ENCODE measurements around the gene MYCN.
"Not testable (repeated sequence)": the region's sequence is repeated elsewhere in the genome, so short reads cannot be mapped to it uniquely, and the experiment has no call there.

The MYCN gene

DNA sequence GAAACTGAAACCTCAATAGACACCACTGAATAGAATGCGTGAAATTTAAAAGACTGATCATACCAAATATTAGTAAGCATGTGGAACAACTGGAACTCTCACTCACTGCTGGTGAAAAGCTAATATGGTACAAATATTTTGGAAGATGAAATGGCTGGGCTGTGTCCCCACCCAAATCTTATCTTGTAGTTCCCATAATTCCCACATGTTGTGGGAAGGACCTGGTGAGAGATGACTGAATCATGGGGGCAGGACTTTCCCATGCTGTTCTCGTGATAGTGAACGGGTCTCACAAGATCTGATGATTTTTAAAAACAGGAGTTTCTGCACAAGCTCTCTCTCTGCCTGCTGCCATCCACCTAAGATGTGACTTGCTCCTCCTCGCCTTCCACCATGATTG lies 32.0 kb upstream of the MYCN start:
- DNase-seq = no peak

GRCh38 chr2:15909157-15909556 lies 31.2 kb upstream of the MYCN start:
- no peak for DNase-seq

DNA sequence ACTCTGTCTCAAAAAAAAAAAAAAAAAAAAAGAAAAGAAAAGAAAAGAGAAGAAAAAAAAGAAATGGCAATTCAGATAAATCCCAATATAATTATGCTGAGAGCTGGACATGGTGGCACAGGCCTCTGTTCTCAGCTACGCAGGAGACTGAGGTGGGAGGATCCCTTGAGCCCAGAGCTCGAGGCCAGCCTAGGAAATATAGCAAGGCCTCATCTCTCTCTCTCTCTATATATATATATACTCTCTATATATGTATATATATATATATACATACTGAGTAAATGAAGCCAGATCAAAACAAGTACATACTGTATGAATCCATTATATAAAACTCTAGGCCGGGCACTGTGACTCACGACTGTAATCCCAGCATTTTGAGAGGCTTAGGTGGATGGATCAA lies 30.6 kb upstream of the MYCN start:
- DNase-seq = no peak

DNA sequence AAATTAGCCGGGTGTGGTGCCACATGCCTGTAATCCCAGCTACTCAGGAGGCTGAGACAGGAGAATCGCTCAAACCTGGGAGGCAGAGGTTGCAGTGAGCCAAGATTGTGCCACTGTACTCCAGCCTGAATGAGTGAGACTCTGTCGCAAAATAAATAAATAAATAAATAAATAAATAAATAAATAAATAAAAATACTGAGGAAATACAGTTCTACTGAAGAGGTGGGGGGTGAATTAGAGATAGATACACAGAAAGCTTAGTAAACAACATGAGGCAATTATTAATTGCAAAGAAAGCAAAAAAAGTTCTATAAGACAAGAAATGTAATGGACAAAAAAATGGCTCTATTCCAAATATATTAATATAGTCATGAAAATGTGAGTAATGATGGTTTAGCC lies 29.1 kb upstream of the MYCN start:
- DNase-seq = not testable (repeated sequence)

DNA sequence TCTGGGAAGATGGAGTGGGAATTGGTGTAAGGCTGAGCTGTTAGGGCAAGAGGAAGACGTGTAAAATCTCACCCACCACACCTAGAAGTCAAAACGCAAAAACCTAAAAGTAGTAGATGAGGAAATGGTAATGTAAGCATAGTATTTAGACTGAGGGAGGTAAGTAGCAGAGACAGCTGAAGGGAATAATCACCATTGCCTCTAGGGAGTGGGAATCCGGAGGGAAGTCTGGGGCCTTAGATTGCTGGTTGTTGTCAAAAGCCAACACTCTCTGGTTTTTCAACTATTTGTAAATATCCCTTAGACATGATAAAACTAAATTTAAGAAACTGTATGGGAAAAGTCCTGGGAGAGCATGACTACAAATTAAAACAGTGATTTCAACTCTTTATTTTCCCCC lies 28.7 kb upstream of the MYCN start:
- DNase-seq = no peak

GRCh38 chr2:15912203-15912602 lies 28.1 kb upstream of the MYCN start:
- DNase-seq = no peak

GRCh38 chr2:15913146-15913545 lies 27.2 kb upstream of the MYCN start:
- DNase-seq = no peak

GRCh38 chr2:15914596-15915385 lies 25.6 kb upstream of the MYCN start:
- DNase-seq = no peak

DNA sequence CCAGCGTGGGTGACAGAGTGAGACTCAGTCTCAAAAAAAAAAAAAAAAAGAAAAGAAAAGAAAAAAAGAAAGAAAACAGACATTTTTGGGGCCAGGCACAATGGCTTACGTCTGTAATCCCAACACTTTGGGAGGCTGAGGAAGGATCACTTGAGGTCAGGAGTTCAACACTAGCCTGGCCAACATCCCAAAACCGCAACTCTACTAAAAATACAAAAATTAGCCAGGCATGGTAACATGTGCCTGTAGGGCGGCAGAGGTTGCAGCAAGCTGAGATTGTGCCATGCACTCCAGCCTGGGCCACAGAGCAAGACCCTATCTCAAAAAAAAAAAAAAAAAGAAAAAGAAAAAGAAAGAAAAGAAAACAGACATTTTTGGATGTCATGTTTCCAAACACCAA lies 24.8 kb upstream of the MYCN start:
- not testable (repeated sequence) for DNase-seq

- DNase-seq = no peak
Observed at GRCh38 chr2:15916336-15916735, 24.0 kb upstream of the MYCN start.

- no peak for DNase-seq
Observed at GRCh38 chr2:15918761-15919356, 21.5 kb upstream of the MYCN start.

GRCh38 chr2:15919716-15920434 lies 20.5 kb upstream of the MYCN start:
- DNase-seq = no peak

- no peak for DNase-seq
Observed at GRCh38 chr2:15920696-15921095, 19.7 kb upstream of the MYCN start.

DNA sequence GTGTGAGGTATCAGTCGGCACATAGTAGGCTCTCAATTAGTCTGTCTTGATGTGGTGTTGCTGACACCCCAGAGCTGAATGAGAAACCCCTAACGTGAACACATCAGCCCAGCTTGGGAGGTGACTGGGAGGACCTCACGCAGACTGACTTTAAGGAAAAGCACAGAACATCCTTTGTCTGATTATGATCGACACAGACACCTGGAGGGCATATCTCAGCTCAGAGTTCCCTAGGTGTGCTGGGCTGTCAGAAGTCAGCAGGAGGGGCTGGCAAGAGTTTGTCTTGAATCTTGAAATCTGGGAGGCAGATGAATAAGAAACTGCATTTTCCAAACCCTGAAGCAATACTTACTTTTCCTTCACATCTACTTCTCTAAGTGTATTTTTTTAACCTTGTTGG lies 16.8 kb upstream of the MYCN start:
- no peak for DNase-seq

DNA sequence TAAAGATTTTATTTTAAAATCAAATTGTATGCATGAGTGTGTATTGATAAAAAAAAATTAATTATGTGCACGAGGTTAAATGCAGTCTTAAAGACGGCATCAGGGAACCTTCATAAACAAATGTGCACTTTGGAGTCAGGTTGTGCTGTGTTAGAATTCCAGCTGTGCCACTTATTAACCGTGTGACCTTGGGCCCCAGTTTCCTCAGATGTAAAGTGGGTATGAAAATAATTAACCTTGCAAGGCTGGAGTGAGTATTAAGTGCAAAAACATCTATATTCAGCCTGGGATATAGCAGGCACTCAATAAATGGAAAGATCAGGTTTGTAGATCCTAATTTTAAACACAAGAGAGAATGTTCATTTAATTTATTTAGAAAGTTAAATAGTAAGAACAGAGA lies 14.5 kb upstream of the MYCN start:
- no peak for DNase-seq

DNA sequence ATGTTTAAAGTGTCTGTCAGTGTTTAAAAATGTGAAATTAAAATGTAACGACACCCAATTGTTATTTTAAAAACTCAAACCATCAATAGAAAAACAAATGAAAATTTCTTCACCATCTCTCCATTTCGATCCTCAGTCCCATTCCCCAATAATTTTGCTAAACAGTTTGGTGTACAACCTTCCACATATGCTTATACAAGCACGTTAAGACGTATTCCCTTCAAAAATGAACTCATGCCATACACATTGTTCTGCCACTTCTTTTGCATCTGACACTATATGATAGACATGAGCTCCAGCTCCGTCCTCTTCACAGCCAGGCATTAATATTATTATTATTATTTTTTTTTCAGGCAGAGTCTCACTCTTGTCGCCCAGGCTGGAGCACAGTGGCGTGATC lies 14.1 kb upstream of the MYCN start:
- no peak for DNase-seq

GRCh38 chr2:15927551-15928218 lies 12.7 kb upstream of the MYCN start:
- DNase-seq = no peak

DNA sequence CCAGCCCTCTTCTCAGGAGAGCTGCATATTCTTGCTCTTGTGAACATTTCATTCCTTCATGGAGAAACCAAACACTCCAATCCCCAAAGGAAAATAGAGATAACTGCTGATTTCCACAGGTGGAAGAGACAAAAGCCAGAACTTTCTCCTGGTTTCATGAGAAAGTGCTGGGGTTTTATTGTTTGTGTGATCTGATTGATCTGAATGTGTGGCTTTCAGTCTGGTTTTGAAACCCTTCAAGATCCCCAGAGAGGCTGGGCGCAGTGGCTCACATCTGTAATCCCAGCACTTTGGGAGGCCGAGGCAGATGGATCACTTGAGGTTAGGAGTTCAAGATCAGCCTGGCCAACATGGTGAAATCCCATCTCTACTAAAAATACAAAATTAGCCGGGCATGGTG lies 11.3 kb upstream of the MYCN start:
- not testable (repeated sequence) for DNase-seq

DNA sequence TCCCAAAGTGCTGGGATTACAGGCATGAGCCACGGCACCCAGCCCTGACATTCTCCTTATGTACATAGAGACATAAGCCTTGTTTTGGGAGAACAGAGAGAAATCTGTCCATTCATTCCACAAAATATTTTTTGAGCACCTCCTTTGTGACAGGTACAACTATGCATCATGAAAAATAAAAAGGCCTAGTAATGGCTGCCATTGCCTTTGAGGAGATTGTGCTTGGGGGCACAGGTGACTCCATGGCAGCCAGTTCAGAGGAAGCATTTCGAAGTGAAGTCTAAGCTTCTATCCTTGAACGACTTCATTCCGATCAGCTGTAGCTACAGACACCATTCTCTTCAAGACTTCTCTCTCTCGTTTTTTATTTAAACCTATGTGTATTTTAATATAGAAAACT lies 10.5 kb upstream of the MYCN start:
- no peak for DNase-seq

DNA sequence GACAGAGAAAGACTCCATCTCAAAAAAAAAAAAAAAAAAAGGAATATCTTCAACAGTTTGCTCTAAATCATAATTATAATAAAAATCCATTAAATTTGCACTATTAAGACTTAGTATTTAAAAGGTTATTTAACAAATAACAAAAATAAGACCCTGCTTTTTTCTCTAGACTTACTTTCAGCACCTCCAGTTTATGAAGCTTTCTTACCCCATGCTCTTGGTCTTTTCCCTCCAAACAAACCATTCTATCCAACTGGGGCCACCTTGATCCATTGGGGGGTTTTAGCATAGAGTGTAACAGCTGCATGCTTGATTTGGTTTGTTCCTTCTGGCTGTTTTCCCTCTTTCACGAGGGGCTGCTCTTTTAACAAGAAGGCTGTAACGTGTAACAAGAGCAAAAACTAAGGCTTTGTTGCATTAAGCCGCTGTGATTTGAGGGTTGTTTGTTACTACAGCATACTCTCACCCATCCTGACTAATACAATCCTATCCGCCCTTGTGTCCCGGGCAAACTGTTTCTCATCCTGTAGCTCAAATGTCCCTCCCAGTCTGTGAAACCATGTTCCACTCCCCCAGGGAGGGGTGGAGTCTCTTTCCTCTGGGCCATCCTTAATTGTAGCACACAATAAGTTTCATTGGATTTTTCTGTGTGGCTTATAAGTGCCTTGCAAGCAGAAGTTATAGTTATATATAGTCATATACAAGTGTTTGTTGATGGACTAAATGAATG lies 9.6 kb upstream of the MYCN start:
- no peak for DNase-seq

- DNase-seq = no peak
Observed at GRCh38 chr2:15931319-15931890, 8.9 kb upstream of the MYCN start.

- no peak for DNase-seq
Observed at GRCh38 chr2:15931950-15932349, 8.4 kb upstream of the MYCN start.
